K562 (cell line): Measurements from ENCODE around the gene MAST1. TPM values are rescaled to one million over a fixed set of nuclear protein-coding genes. Genes with fewer than 3 reads are reported as not detected.
A peak's percentile ranks its signal among the peaks of the same experiment; 100 is the strongest.

ENCODE experiments used
- ADNP ChIP-seq: fragments of 200-800 bp; sonication (Bioruptor generic); IDR thresholded peaks from 2 replicates; pipeline ENCODE4 v1.6.1; 2016; ENCODE audit warnings: missing genetic modification characterization, missing compliant biosample characterization
- CBFA2T2 ChIP-seq: fragments of 450-650 bp; conservative IDR thresholded peaks from 2 replicates; pipeline ENCODE4 v1.6.1; 2017; ENCODE audit warnings: mild to moderate bottlenecking
- CREB3 ChIP-seq: fragments of 450-650 bp; conservative IDR thresholded peaks from 2 replicates; pipeline ENCODE4 v1.6.1; 2016; ENCODE audit warnings: missing genetic modification characterization, low read depth, mild to moderate bottlenecking, missing compliant biosample characterization, moderate library complexity
- CTCF ChIP-seq, 3 experiments: IDR thresholded peaks in 2 of 3; conservative IDR thresholded peaks in 1 of 3; 2 replicates each; pipeline ENCODE4 v1.5.1; 2011 to 2012; ENCODE audit warnings: low read length in 3 of 3, mild to moderate bottlenecking in 3 of 3, control low read depth in 2 of 3, improper control_type of control experiment in 1 of 3, inconsistent platforms in 1 of 3, low read depth in 1 of 3, mixed read lengths in 1 of 3, moderate library complexity in 1 of 3; ENCODE audit not compliant: insufficient read depth in 2 of 3
- CUX1 ChIP-seq: fragments of 200-800 bp; sonication (Bioruptor generic); IDR thresholded peaks from 2 replicates; pipeline ENCODE4 v1.6.1; 2016; ENCODE audit warnings: missing genetic modification characterization, missing compliant biosample characterization
- CXXC5 ChIP-seq: fragments of 250-450 bp; sonication (Bioruptor Pico); IDR thresholded peaks from 2 replicates; pipeline ENCODE4 v1.8.0; 2022; ENCODE audit warnings: inconsistent platforms, mild to moderate bottlenecking, moderate library complexity
- ERF ChIP-seq: fragments of 450-650 bp; formaldehyde crosslinking; IDR thresholded peaks from 2 replicates; pipeline ENCODE4 v1.4.0; 2020; ENCODE audit warnings: mild to moderate bottlenecking, mixed read lengths
- ETV6 ChIP-seq, 3 experiments: fragments of 150-350 bp in 1 of 3; sonication (generic) in 1 of 3; formaldehyde crosslinking in 1 of 3; IDR thresholded peaks; 2 replicates each; pipeline versions ENCODE4 v1.6.1 to v1.8.0; 2014 to 2022; ENCODE audit warnings: borderline replicate concordance in 2 of 3, low read depth in 2 of 3, antibody characterized with exemption in 1 of 3, low read length in 1 of 3, mild to moderate bottlenecking in 1 of 3, missing genetic modification reagents in 1 of 3
- GTF2F1 ChIP-seq: IDR thresholded peaks from 2 replicates; pipeline ENCODE4 v1.6.1; 2011; ENCODE audit warnings: low read depth, low read length, improper control_type of control experiment
- SAP30 ChIP-seq: fragments of 200-600 bp; sonication (generic); IDR thresholded peaks from 2 replicates; pipeline ENCODE4 v1.6.1; 2012; ENCODE audit warnings: borderline replicate concordance, low read depth, mild to moderate bottlenecking, moderate library complexity, low read length, control low read depth, inconsistent platforms; ENCODE audit not compliant: insufficient read depth, poor library complexity, severe bottlenecking
- SMARCC2 ChIP-seq: fragments of 450-650 bp; IDR thresholded peaks from 2 replicates; pipeline ENCODE4 v1.6.1; 2017; ENCODE audit warnings: antibody characterized with exemption, moderate library complexity, mild to moderate bottlenecking, low read depth
- TFAP4 ChIP-seq: sonication (generic); formaldehyde crosslinking; IDR thresholded peaks from 2 replicates; pipeline ENCODE4 v1.8.0; 2022; ENCODE audit warnings: missing genetic modification reagents, mild to moderate bottlenecking, moderate library complexity, borderline replicate concordance
- U2AF2 ChIP-seq: fragments of 200-400 bp; formaldehyde crosslinking; optimal IDR thresholded peaks from 2 replicates; pipeline ENCODE3; 2017; ENCODE audit warnings: low read depth, mild to moderate bottlenecking, low read length
- ZBTB17 ChIP-seq: fragments of 450-650 bp; formaldehyde crosslinking; IDR thresholded peaks from 2 replicates; pipeline ENCODE4 v1.4.0; 2020; ENCODE audit warnings: mild to moderate bottlenecking
- ZBTB26 ChIP-seq: fragments of 450-650 bp; formaldehyde crosslinking; IDR thresholded peaks from 2 replicates; pipeline ENCODE4 v1.4.0; 2022; ENCODE audit warnings: missing genetic modification characterization
- ZNF253 ChIP-seq: fragments of 250-450 bp; sonication (Bioruptor Pico); conservative IDR thresholded peaks from 2 replicates; pipeline ENCODE4 v1.6.1; 2021; ENCODE audit warnings: mild to moderate bottlenecking
- ZNF354B ChIP-seq: fragments of 250-450 bp; sonication (Bioruptor Pico); IDR thresholded peaks from 2 replicates; pipeline ENCODE4 v1.4.0; 2020
- polyA plus RNA-seq, 8 experiments: library from polyadenylated mRNA; depleted of rRNA in 4 of 8; stranded (reverse) in 5 of 8; unstranded in 3 of 8; fragments of >200 nt; fragmentation: Nextera tagmentation in 2 of 8; fragmentation: Illumina TruSeq in 1 of 8; extraction: Ambion mirVana in 2 of 8; extraction: Trizol in 1 of 8; gene quantifications; 2 replicates each; pipeline versions ENCODE4 v1.2.1 to v1.2.3, GENCODE V29; 2011 to 2014; ENCODE audit warnings: inconsistent platforms in 1 of 8, missing spikeins in 1 of 8
- total RNA-seq, 7 experiments: library from RNA; depleted of rRNA in 6 of 7; stranded (reverse); fragments of >200 nt in 6 of 7; fragmentation: Illumina TruSeq in 2 of 7; extraction: Trizol in 2 of 7; gene quantifications; 2 replicates each; pipeline versions ENCODE4 v1.2.1 to v1.2.3, GENCODE V29; 2011 to 2021; ENCODE audit warnings: low replicate concordance in 1 of 7

The MAST1 gene
- total and polyA plus RNA-seq, 9 of the 15 experiments (the other 6 are each of a cell fraction or from before 2014, with no cell fraction given), result 0.48 to 10.3 (median 3.9) TPM

- TF ChIP-seq ZNF354B (no peak), ZBTB26 (CRISPR knock-in tag) (no peak), CREB3 (tag) (no peak), CUX1 (CRISPR knock-in tag) (no peak), ETV6 (IDR thresholded peaks at IDR 0.05; ENCODE audit: borderline replicate concordance in 1 of 2, low read depth in 2 of 2, low read length in 1 of 2) (no peak), ETV6 (CRISPR knock-in tag; IDR thresholded peaks at IDR 0.05; ENCODE audit: borderline replicate concordance) (no peak), CTCF (IDR thresholded peaks at IDR 0.05 in 2 of 3, conservative IDR thresholded peaks at IDR 0.05 in 1 of 3; ENCODE audit: insufficient read depth in 2 of 3, low read depth in 1 of 3, low read length in 3 of 3) (no peak), TFAP4 (peak; percentile 74; the same call in 1 of the 2 replicates), CXXC5 (CRISPR knock-in tag) (peak; percentile 40; the same call in 1 of the 2 replicates), GTF2F1 (no peak), U2AF2 (no peak), ADNP (no peak), ERF (CRISPR knock-in tag) (no peak), SMARCC2 (no peak), SAP30 (no peak), ZBTB17 (CRISPR knock-in tag) (0 out of 2 replicates have a peak, but pooled peaks have one; percentile 49), ZNF253 (CRISPR knock-in tag) (no peak), CBFA2T2 (peak; percentile 50)
Measured at GRCh38 chr19:12788682-12789097, 49.6 kb upstream of the MAST1 start (continued).
